ENCODE results near the gene ZBTB8B.

DNA sequence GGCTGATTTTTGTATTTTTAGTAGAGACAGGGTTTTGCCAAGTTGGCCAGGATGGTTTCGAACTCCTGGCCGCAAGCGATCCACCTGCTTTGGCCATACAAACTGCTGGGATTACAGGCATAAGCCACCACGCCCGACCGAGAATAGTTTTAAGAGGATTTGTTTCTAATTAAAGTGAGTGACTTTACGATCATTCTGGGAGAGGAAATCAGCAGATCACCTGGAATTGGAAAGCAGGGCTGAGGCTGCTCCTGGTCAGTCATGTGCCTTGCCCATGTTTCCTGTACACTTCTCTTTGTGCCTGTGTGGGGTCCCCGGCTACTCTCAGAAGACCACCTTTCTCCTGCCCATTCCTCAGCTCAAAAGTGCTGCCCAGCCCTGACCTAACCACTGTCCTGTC is 33.9 kb downstream of the ZBTB8B start:
- TF ChIP-seq, protein P1, sequence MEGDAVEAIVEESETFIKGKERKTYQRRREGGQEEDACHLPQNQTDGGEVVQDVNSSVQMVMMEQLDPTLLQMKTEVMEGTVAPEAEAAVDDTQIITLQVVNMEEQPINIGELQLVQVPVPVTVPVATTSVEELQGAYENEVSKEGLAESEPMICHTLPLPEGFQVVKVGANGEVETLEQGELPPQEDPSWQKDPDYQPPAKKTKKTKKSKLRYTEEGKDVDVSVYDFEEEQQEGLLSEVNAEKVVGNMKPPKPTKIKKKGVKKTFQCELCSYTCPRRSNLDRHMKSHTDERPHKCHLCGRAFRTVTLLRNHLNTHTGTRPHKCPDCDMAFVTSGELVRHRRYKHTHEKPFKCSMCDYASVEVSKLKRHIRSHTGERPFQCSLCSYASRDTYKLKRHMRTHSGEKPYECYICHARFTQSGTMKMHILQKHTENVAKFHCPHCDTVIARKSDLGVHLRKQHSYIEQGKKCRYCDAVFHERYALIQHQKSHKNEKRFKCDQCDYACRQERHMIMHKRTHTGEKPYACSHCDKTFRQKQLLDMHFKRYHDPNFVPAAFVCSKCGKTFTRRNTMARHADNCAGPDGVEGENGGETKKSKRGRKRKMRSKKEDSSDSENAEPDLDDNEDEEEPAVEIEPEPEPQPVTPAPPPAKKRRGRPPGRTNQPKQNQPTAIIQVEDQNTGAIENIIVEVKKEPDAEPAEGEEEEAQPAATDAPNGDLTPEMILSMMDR (IDR thresholded peaks at IDR 0.05) = no peak
- TF ChIP-seq, protein P2, sequence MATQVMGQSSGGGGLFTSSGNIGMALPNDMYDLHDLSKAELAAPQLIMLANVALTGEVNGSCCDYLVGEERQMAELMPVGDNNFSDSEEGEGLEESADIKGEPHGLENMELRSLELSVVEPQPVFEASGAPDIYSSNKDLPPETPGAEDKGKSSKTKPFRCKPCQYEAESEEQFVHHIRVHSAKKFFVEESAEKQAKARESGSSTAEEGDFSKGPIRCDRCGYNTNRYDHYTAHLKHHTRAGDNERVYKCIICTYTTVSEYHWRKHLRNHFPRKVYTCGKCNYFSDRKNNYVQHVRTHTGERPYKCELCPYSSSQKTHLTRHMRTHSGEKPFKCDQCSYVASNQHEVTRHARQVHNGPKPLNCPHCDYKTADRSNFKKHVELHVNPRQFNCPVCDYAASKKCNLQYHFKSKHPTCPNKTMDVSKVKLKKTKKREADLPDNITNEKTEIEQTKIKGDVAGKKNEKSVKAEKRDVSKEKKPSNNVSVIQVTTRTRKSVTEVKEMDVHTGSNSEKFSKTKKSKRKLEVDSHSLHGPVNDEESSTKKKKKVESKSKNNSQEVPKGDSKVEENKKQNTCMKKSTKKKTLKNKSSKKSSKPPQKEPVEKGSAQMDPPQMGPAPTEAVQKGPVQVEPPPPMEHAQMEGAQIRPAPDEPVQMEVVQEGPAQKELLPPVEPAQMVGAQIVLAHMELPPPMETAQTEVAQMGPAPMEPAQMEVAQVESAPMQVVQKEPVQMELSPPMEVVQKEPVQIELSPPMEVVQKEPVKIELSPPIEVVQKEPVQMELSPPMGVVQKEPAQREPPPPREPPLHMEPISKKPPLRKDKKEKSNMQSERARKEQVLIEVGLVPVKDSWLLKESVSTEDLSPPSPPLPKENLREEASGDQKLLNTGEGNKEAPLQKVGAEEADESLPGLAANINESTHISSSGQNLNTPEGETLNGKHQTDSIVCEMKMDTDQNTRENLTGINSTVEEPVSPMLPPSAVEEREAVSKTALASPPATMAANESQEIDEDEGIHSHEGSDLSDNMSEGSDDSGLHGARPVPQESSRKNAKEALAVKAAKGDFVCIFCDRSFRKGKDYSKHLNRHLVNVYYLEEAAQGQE (IDR thresholded peaks at IDR 0.05; ENCODE audit: insufficient read depth in 1 of 2, low read depth in 2 of 2, low read length in 1 of 2) = no peak
- TF ChIP-seq POLR2AphosphoS5 (IDR thresholded peaks at IDR 0.05; ENCODE audit: low read depth, low read length) = no peak
- TF ChIP-seq TCF7L2 (IDR thresholded peaks at IDR 0.05; ENCODE audit: low read depth, low read length) = no peak
- TF ChIP-seq SIN3A (IDR thresholded peaks at IDR 0.05; ENCODE audit: borderline replicate concordance, insufficient read depth, low read depth, low read length) = no peak

Data from Panc1 (cell line).